Measurements from ENCODE around the gene EEFSEC. TPM values are rescaled to one million over a fixed set of nuclear protein-coding genes. Genes with fewer than 3 reads are reported as not detected.

The EEFSEC gene
- total RNA-seq, 1 experiment from 2014 or later, result 9.5 TPM

- Histone ChIP-seq H2AFZ (ENCODE audit: low read length) (no peak overlapping the region), H3K9ac (ENCODE audit: extremely low read depth, insufficient read length, low read length) (no peak overlapping the region), H4K8ac (replicated peaks; ENCODE audit: insufficient read length, low read depth, low read length) (no peak overlapping the region), H3T11ph (ENCODE audit: low read length) (no peak overlapping the region), H4K91ac (ENCODE audit: insufficient read length, low read depth, low read length) (no peak overlapping the region), H3K23ac (ENCODE audit: insufficient read length, low read depth, low read length) (no peak overlapping the region), H2BK12ac (ENCODE audit: insufficient read length, low read depth, low read length) (no peak overlapping the region), H2BK20ac (ENCODE audit: low read depth, low read length, poor library complexity, severe bottlenecking) (no peak overlapping the region), H3K27me3 (ENCODE audit: insufficient read depth, low read length) (no peaks in the 10 kb centered on the region; the same call in 1 of the 2 replicates), H3K27ac (ENCODE audit: insufficient read length, low read depth, low read length) (no peak overlapping the region), H3K14ac (ENCODE audit: insufficient read depth, low read length) (no peak overlapping the region; the same call in 1 of the 2 replicates), H2AK5ac (ENCODE audit: insufficient read length, low read length) (no peak overlapping the region), H3K23me2 (ENCODE audit: insufficient read length, low read depth, low read length, poor library complexity, severe bottlenecking) (peaks cover 4% of the 10 kb centered on the region), H4K20me1 (ENCODE audit: control insufficient read depth, insufficient read depth, insufficient read length) (no peaks in the 10 kb centered on the region), H3K79me2 (ENCODE audit: insufficient read depth, low read length) (no peaks in the 10 kb centered on the region), H3K56ac (ENCODE audit: insufficient read length, low read depth, low read length) (no peak overlapping the region), H3K9me3 (ENCODE audit: control insufficient read depth, low read depth, low read length) (no peaks in the 10 kb centered on the region), H2BK5ac (ENCODE audit: insufficient read length, low read length) (no peak overlapping the region), H3K79me1 (ENCODE audit: insufficient read depth, low read depth, low read length, poor library complexity, severe bottlenecking) (no peaks in the 10 kb centered on the region), H2BK15ac (ENCODE audit: low read depth, low read length) (no peak overlapping the region), H3K4me2 (ENCODE audit: insufficient read depth, insufficient read length, low read length) (no peak overlapping the region), H3K4ac (ENCODE audit: low read depth, low read length) (no peak overlapping the region), H3K4me1 (ENCODE audit: insufficient read depth, low read length) (no peaks in the 10 kb centered on the region), H4K5ac (ENCODE audit: insufficient read length, low read depth, low read length) (no peak overlapping the region), H2BK120ac (ENCODE audit: low read depth, low read length, poor library complexity, severe bottlenecking) (no peak overlapping the region), H3K18ac (ENCODE audit: insufficient read length, low read depth, low read length) (no peak overlapping the region)
- Mint-ChIP-seq H3K36me3 (ENCODE audit: insufficient read depth in 1 of 3, low read depth in 3 of 3) (peaks cover 0 to 4% (median 3%) of the 10 kb centered on the region in 3 experiments; a peak in 2 of 7 replicates), H3K27me3 (ENCODE audit: low read depth) (peaks cover 34% of the 10 kb centered on the region), H3K4me1 (peaks cover 10 to 13% of the 10 kb centered on the region in 2 experiments), H3K4me3 (no peak overlapping the region), H3K9me3 (peaks cover 0 to 4% of the 10 kb centered on the region in 2 experiments; a peak in 1 of 5 replicates), H3K27ac (no peak overlapping the region)
- no CpG with 5 or more reads among the region's 11 CpGs for WGBS (ENCODE audit: extremely low coverage, insufficient read length, low lambda C conversion rate)
- TF ChIP-seq CTCF (conservative IDR thresholded peaks at IDR 0.05), result no peak
- no peak for DNase-seq
Measured at GRCh38 chr3:128421439-128421836, 268.2 kb downstream of the EEFSEC start.
